HG02852 (cell line): ENCODE data around the gene CTLA4.
A peak's percentile ranks its signal among the peaks of the same experiment; 100 is the strongest.
"Not testable (repeated sequence)": the region's sequence is repeated elsewhere in the genome, so short reads cannot be mapped to it uniquely, and the experiment has no call there.

Experiments used
- ATAC-seq: cut with Tn5 transposase; IDR thresholded peaks from one replicate; pipeline ENCODE4 v1.9.1; 2021; ENCODE audit warnings: mild to moderate bottlenecking, moderate library complexity; ENCODE audit not compliant: unreplicated experiment

Gene CTLA4

GRCh38 chr2:203855274-203855673 lies 12.3 kb upstream of the CTLA4 start:
- ATAC-seq: no peak

- ATAC-seq: no peak
These were observed 9.9 kb upstream of the CTLA4 start for GRCh38 chr2:203857656-203858055.

GRCh38 chr2:203858176-203858575 lies 9.4 kb upstream of the CTLA4 start:
- ATAC-seq: no peak

- no peak for ATAC-seq
These were observed 8.4 kb upstream of the CTLA4 start for GRCh38 chr2:203859030-203859789.

GRCh38 chr2:203861197-203861596 lies 6.4 kb upstream of the CTLA4 start:
- ATAC-seq: no peak

GRCh38 chr2:203861607-203862006 lies 6.0 kb upstream of the CTLA4 start:
- ATAC-seq: no peak

- ATAC-seq: no peak
These were observed 1.9 kb downstream of the CTLA4 start for GRCh38 chr2:203869223-203870042.

GRCh38 chr2:203870481-203870880 lies 2.9 kb downstream of the CTLA4 start:
- ATAC-seq: no peak

GRCh38 chr2:203870941-203871340 lies 3.4 kb downstream of the CTLA4 start:
- ATAC-seq: no peak

- peak; percentile 94 for ATAC-seq
These were observed 3.9 kb downstream of the CTLA4 start for GRCh38 chr2:203871371-203871983.

GRCh38 chr2:203873461-203873860 lies 5.9 kb downstream of the CTLA4 start:
- no peak for ATAC-seq

GRCh38 chr2:203873921-203874631 lies 6.5 kb downstream of the CTLA4 start:
- no peak for ATAC-seq

GRCh38 chr2:203875471-203875870 lies 7.9 kb downstream of the CTLA4 start:
- ATAC-seq: no peak

GRCh38 chr2:203876328-203876727 lies 8.8 kb downstream of the CTLA4 start:
- ATAC-seq: no peak

- ATAC-seq: no peak
These were observed 10.5 kb downstream of the CTLA4 start for GRCh38 chr2:203878063-203878462.

- ATAC-seq: no peak
These were observed 13.1 kb downstream of the CTLA4 start for GRCh38 chr2:203880557-203881125.

GRCh38 chr2:203881185-203881584 lies 13.6 kb downstream of the CTLA4 start:
- not testable (repeated sequence) for ATAC-seq

- ATAC-seq: no peak
These were observed 15.0 kb downstream of the CTLA4 start for GRCh38 chr2:203882551-203882950.

GRCh38 chr2:203886661-203887151 lies 19.1 kb downstream of the CTLA4 start:
- ATAC-seq: no peak

GRCh38 chr2:203887677-203888076 lies 20.1 kb downstream of the CTLA4 start:
- no peak for ATAC-seq

- no peak for ATAC-seq
These were observed 22.0 kb downstream of the CTLA4 start for GRCh38 chr2:203889542-203889941.
